Panc1 (cell line): ENCODE results near the gene TSKS. TPM values are rescaled to one million over a fixed set of nuclear protein-coding genes. Genes with fewer than 3 reads are reported as not detected.

Experiments
- ATAC-seq: fragments of 200-7000 bp; cut with Tn5 transposase; 2 replicates; pipeline ENCODE4 v1.9.1; 2020; ENCODE audit warnings: mild to moderate bottlenecking, moderate library complexity
- BruUV-seq: library from RNA; stranded (reverse); fragments of 400-500 nt; replicated peaks from 2 replicates; lab custom pipeline; 2021; lab: Mats Ljungman, UMichigan
- CTCF ChIA-PET: fragments of 300-600 bp; sonication (Branson Sonifier 250); formaldehyde crosslinking; loops from one replicate; lab custom pipeline; 2022; ENCODE audit warnings: antibody characterized with exemption; lab: Charles Lee
- POLR2A ChIA-PET: fragments of 300-600 bp; sonication (Branson Sonifier 250); formaldehyde crosslinking; loops from one replicate; lab custom pipeline; 2022; ENCODE audit warnings: antibody characterized with exemption; lab: Charles Lee
- DNase-seq: peaks from one replicate; pipeline ENCODE4 v3.0.0-alpha.2; 2010; ENCODE audit warnings: low read depth, low spot score
- H3K27ac ChIP-seq: 2 replicates; pipeline ENCODE4 v1.5.1; 2011; ENCODE audit warnings: mild to moderate bottlenecking, low read length, inconsistent platforms
- H3K27me3 ChIP-seq: fragments of 200-500 bp; sonication (Bioruptor generic); 2 replicates; pipeline ENCODE4 v1.6.0; 2014; ENCODE audit warnings: low read length, inconsistent platforms; ENCODE audit not compliant: control insufficient read depth, insufficient read depth
- H3K36me3 ChIP-seq: fragments of 200-500 bp; sonication (Bioruptor generic); 2 replicates; pipeline ENCODE4 v1.5.1; 2014; ENCODE audit warnings: inconsistent platforms, mild to moderate bottlenecking, low read length, moderate library complexity; ENCODE audit not compliant: control insufficient read depth, insufficient read depth
- H3K4me1 ChIP-seq: 2 replicates; pipeline ENCODE4 v1.5.1; 2011; ENCODE audit warnings: inconsistent platforms, mild to moderate bottlenecking, low read length, moderate library complexity; ENCODE audit not compliant: control insufficient read depth, insufficient read depth
- H3K4me3 ChIP-seq, 2 experiments: 2 replicates each; pipeline ENCODE4 v1.5.1; 2011 to 2012; ENCODE audit warnings: low read depth in 2 of 2, low read length in 2 of 2, mild to moderate bottlenecking in 2 of 2, inconsistent platforms in 1 of 2, moderate library complexity in 1 of 2
- H3K9me3 ChIP-seq: fragments of 200-500 bp; sonication (Bioruptor generic); 2 replicates; pipeline ENCODE4 v1.5.1; 2014; ENCODE audit warnings: low read depth, mild to moderate bottlenecking, inconsistent platforms, low read length, moderate library complexity; ENCODE audit not compliant: control insufficient read depth, insufficient read depth
- CTCF ChIP-seq: fragments of 450-650 bp; IDR thresholded peaks from 2 replicates; pipeline ENCODE4 v1.5.1; 2017; ENCODE audit warnings: mild to moderate bottlenecking
- POLR2AphosphoS5 ChIP-seq: IDR thresholded peaks from 2 replicates; pipeline ENCODE4 v1.6.1; 2012; ENCODE audit warnings: mild to moderate bottlenecking, low read depth, low read length, moderate library complexity
- REST ChIP-seq, 2 experiments: IDR thresholded peaks; 2 replicates each; pipeline ENCODE4 v1.6.1; 2011 to 2012; ENCODE audit warnings: low read depth in 2 of 2, control low read depth in 1 of 2, low read length in 1 of 2, mild to moderate bottlenecking in 1 of 2, moderate library complexity in 1 of 2; ENCODE audit not compliant: insufficient read depth in 1 of 2
- SIN3A ChIP-seq: IDR thresholded peaks from 2 replicates; pipeline ENCODE4 v1.6.1; 2012; ENCODE audit warnings: low read depth, mild to moderate bottlenecking, low read length, moderate library complexity, borderline replicate concordance; ENCODE audit not compliant: insufficient read depth
- TCF7L2 ChIP-seq: IDR thresholded peaks from 2 replicates; pipeline ENCODE4 v1.6.1; 2011; ENCODE audit warnings: mild to moderate bottlenecking, low read depth, low read length, inconsistent platforms
- in situ Hi-C: cut with HindIII; loops from 2 replicates; pipeline ENCODE4 v1.10.0; 2016; ENCODE audit warnings: low sequenced_read_pairs, low pct_unique_long_range_greater_than_20kb
- intact Hi-C: fragments of 100-400 bp; cut with micrococcal nuclease; formaldehyde crosslinking; loops from one replicate; pipeline ENCODE4 v1.10.0; 2022; ENCODE audit not compliant: unreplicated experiment
- total RNA-seq: library from RNA; stranded (reverse); gene quantifications from one replicate; pipeline ENCODE4 v1.2.1, GENCODE V29; 2021; ENCODE audit not compliant: unreplicated experiment

The TSKS gene
- total RNA-seq, 1 experiment from 2014 or later: not detected

DNA sequence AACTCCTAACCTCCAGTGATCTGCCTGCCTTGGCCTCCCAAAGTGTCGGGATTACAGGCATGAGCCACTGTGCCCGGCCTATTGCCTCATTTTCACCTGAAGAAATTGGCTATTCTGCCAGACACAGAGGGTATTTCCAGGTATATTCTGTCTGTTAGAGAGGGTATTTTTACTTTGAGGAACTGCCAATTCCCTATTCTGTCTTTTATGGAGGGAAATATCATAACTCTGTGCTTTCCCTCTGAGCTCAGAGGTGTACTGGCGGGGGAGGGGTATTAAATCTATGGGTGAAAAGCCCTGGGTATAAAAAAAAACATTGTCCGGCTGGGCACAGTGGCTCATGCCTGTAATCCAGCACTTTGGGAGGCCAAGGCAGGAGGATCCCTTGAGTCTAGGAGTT is 24.8 kb downstream of the TSKS start:
- Histone ChIP-seq H3K36me3 (no peaks in the 10 kb centered on the region), H3K9me3 (no peaks in the 10 kb centered on the region), H3K4me1 (no peaks in the 10 kb centered on the region), H3K27me3 (no peaks in the 10 kb centered on the region), H3K27ac (no peak overlapping the region), H3K4me3 (no peak overlapping the region)
- in situ Hi-C loops (no loop called here), intact Hi-C loops (no loop called here)
- no TSS peak for BruUV-seq
- ATAC-seq: no peak
- CTCF ChIA-PET: interaction anchor here (0.6 kb wide), 1 partner anchor 13 kb away, joined by 3 read pairs; no protein-coding TSS in a partner anchor
- POLR2A ChIA-PET: no interaction called here
- TF ChIP-seq POLR2AphosphoS5 (no peak), TCF7L2 (no peak), REST (IDR thresholded peaks at IDR 0.05; ENCODE audit: insufficient read depth in 1 of 2, low read depth in 2 of 2, low read length in 1 of 2) (no peak)
- no peak for DNase-seq

- Histone ChIP-seq H3K4me3 (no peak overlapping the region), H3K27me3 (no peaks in the 10 kb centered on the region), H3K9me3 (no peaks in the 10 kb centered on the region), H3K4me1 (no peaks in the 10 kb centered on the region), H3K27ac (no peak overlapping the region), H3K36me3 (no peaks in the 10 kb centered on the region)
- TF ChIP-seq REST (IDR thresholded peaks at IDR 0.05; ENCODE audit: insufficient read depth in 1 of 2, low read depth in 2 of 2, low read length in 1 of 2): no peak
- TF ChIP-seq TCF7L2: no peak
- TF ChIP-seq POLR2AphosphoS5: no peak
- TF ChIP-seq SIN3A: no peak
- no peak for TF ChIP-seq CTCF
- ATAC-seq (no peak), DNase-seq (no peak)
- intact Hi-C loops (no loop called here), in situ Hi-C loops (no loop called here)
- ChIA-PET CTCF (no interaction called here), POLR2A (interaction anchor here (0.6 kb wide), 1 partner anchor 50 kb away, joined by 5 read pairs; no protein-coding TSS in a partner anchor)
- BruUV-seq: no TSS peak
Observed at GRCh38 chr19:49730166-49730565, 32.9 kb downstream of the TSKS start.
